Esophagus (tissue), 2 donors: ENCODE results near the gene ARMCX5. TPM values are rescaled to one million over a fixed set of nuclear protein-coding genes. Genes with fewer than 3 reads are reported as not detected.

ENCODE experiments used
- H3K27ac ChIP-seq, 2 donors: one replicate each; pipeline ENCODE4 v1.5.1; 2013; ENCODE audit warnings: low read depth in 2 of 2, mild to moderate bottlenecking in 2 of 2, inconsistent platforms in 1 of 2, low read length in 1 of 2, moderate library complexity in 1 of 2
- H3K27me3 ChIP-seq, 2 donors: one replicate each; pipeline ENCODE4 v1.6.1; 2013; ENCODE audit warnings: low read length in 2 of 2, control low read depth in 1 of 2, mild to moderate bottlenecking in 1 of 2; ENCODE audit not compliant: insufficient read depth in 2 of 2, control insufficient read depth in 1 of 2
- H3K36me3 ChIP-seq, 2 donors: one replicate each; pipeline ENCODE4 v1.6.1; 2013; ENCODE audit warnings: low read length in 1 of 2; ENCODE audit not compliant: control insufficient read depth in 2 of 2, insufficient read depth in 2 of 2
- H3K4me1 ChIP-seq, 2 donors: one replicate each; pipeline ENCODE4 v1.6.1; 2013; ENCODE audit warnings: low read length in 1 of 2; ENCODE audit not compliant: control insufficient read depth in 2 of 2, insufficient read depth in 2 of 2
- H3K4me3 ChIP-seq, 2 donors: one replicate each; pipeline ENCODE4 v1.5.1; 2013; ENCODE audit warnings: low read length in 2 of 2, mild to moderate bottlenecking in 2 of 2, low read depth in 1 of 2, moderate library complexity in 1 of 2
- H3K9me3 ChIP-seq, 2 donors: one replicate each; pipeline ENCODE4 v1.6.1; 2013; ENCODE audit warnings: mild to moderate bottlenecking in 2 of 2, low read depth in 1 of 2, low read length in 1 of 2, moderate library complexity in 1 of 2; ENCODE audit not compliant: control insufficient read depth in 2 of 2, insufficient read depth in 1 of 2
- WGBS, 2 donors: extraction: QIAGEN DNeasy Blood & Tissue Kit; methylation state at CpG; one replicate each; pipeline ENCODE4 v1.1.7; 2013; 5-methylcytosine and 5-hydroxymethylcytosine counted together
- polyA plus RNA-seq, 2 donors: library from polyadenylated mRNA; stranded (reverse); fragments of 200-250 nt; gene quantifications; one replicate each; pipeline ENCODE4 v1.2.3, GENCODE V29; 2013
- donor health status: healthy with polysubstance abuse.
- donor health status: Bipolar disorder and iron deficiency.

ARMCX5 gene
- polyA plus RNA-seq, 2 donors = 3.3 to 8.4 TPM

DNA sequence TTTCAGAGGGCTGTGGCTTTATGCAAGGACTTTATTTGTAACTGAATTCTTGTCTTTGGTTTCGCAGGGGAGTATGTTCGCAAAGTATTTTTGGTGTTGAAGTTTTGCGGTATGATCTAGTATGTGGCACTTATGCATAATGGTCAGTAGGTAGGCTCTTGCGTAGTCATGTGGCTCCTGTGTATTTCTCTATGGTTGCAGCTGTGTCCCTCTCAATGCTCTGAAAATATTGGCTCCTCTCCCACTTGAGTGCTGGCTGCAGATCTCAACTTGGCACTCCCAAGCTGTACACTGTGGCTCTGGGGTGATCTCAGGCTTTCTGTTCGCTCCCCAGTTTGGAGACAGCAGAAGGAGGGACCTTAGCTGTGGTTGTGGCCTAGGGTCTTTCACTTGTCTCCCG is 24.8 kb downstream of the ARMCX5 start:
- no peaks in the 10 kb centered on the region for H3K36me3 ChIP-seq
- no peak overlapping the region for H3K27ac ChIP-seq
- no peaks in the 10 kb centered on the region for H3K27me3 ChIP-seq
- H3K9me3 ChIP-seq = no peaks in the 10 kb centered on the region
- H3K4me3 ChIP-seq = no peak overlapping the region
- no peaks in the 10 kb centered on the region for H3K4me1 ChIP-seq
- 84 to 87% methylated on average over 6 of the region's 6 CpGs for WGBS, 2 donors

GRCh38 chrX:102627640-102628039 is 28.3 kb downstream of the ARMCX5 start:
- H3K4me1 ChIP-seq = no peaks in the 10 kb centered on the region
- no peaks in the 10 kb centered on the region for H3K36me3 ChIP-seq
- H3K27me3 ChIP-seq = no peaks in the 10 kb centered on the region
- H3K4me3 ChIP-seq = no peak overlapping the region
- H3K27ac ChIP-seq = no peak overlapping the region
- H3K9me3 ChIP-seq = no peaks in the 10 kb centered on the region
- 50 to 88% methylated on average over 1 of the region's 1 CpG for WGBS, 2 donors

DNA sequence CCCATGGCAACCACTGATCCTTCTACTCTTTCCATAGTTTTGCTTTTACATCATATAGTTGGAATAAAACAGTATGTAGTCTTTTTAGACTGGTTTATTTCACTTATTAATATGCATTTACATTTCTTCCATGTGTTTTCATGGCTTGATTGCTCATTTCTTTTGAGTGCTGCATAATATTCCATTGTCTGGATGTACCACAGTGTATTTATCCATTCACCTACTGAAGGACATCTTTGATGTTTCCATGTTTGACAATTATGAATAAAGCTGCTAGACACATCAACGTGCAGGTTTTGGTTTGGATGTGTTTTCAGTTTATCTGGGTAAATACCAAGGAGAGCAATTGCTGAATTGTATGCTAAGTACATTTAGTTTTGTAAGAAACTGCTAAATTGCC is 38.2 kb downstream of the ARMCX5 start:
- H3K9me3 ChIP-seq = no peaks in the 10 kb centered on the region

DNA sequence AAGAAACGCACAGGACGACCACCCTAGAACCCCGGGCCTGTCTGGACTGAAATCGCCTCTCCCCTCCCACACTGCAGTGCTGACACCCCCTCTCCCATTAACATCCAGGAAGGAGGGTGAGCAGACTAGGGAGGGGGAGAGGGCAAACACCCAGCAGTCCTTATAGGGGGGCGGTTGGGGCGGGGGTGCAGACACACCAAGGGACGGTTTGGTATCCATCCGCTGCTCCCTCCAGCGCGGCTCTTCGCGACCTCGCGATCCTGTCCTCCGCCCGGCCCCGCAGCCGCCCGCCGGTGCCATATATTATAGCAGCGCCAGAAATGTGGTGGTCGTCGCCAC is 51.6 kb downstream of the ARMCX5 start:
- no peaks in the 10 kb centered on the region for H3K9me3 ChIP-seq
- H3K27ac ChIP-seq = peak overlapping the region in 1 of 2 donors; percentile 5
- no peaks in the 10 kb centered on the region for H3K27me3 ChIP-seq
- H3K4me3 ChIP-seq = peak overlapping the region; percentile 49 to 57
- no peaks in the 10 kb centered on the region for H3K36me3 ChIP-seq
- peaks cover 2% of the 10 kb centered on the region in 2 donors for H3K4me1 ChIP-seq
- WGBS, 2 donors = 6 to 23% methylated on average over 21 to 23 of the region's 23 CpGs

More for the DNA sequence above, 38.2 kb downstream of the ARMCX5 start:
- 58 to 93% methylated on average over 1 of the region's 1 CpG for WGBS, 2 donors
- Histone ChIP-seq H3K27me3 (no peaks in the 10 kb centered on the region), H3K4me1 (no peaks in the 10 kb centered on the region), H3K27ac (no peak overlapping the region), H3K36me3 (no peaks in the 10 kb centered on the region), H3K4me3 (no peak overlapping the region)

DNA sequence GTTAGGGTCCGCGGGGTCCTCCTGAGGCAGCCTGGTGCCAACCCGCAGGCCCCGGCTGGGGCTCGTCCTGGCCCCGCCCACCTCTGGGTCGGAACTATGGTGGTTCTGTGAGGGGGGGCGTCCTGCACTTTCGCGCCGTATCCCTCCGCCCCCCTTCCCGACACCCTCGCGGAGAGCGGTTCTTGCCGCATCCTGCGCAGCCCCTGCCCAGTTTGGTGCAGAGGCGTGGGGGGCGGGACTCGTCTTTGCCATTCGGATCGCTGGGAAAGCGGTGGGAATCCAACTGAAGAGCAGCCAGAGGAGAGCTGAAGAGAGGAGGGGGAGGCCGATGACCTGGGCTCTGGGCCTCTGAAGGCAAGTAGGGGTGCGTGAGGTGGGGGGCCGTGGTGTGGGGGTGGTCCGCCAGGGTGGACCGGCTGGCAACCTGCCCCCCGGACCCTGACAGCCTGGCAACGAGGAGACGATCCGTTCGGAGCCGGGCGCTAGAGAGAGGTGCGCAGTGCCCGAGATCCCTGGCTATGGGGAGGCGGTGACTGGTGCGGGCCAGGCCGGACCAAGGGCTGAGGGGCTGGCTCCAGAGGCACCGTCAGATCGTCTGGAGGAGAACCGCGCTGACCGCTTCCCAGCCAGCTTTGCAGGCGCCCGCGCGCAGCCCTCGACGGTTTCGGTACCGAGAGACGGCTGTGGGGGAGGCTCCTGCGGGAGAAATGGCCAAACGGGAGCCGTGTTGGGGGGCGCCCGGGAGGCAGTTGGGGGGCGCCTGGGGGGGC is 52.1 kb downstream of the ARMCX5 start, which contains the start of gene GPRASP1:
TSS of gene GPRASP1 (plus strand) at position 242 of the 770 bp plus-strand sequence. CDS start 2,431 bp downstream, outside the sequence.
- no peaks in the 10 kb centered on the region for H3K36me3 ChIP-seq
- peak within 1 kb of the TSS; percentile 49 to 57 for H3K4me3 ChIP-seq
- no peaks in the 10 kb centered on the region for H3K27me3 ChIP-seq
- H3K27ac ChIP-seq = peak within 1 kb of the TSS; percentile 21 to 33
- peaks cover 2% of the 10 kb centered on the region in 2 donors for H3K4me1 ChIP-seq
- WGBS, 2 donors = 1 to 34% methylated on average over 24 to 61 of the region's 61 CpGs
- no peaks in the 10 kb centered on the region for H3K9me3 ChIP-seq

- 18 to 38% methylated on average over 21 to 22 of the region's 22 CpGs for whole genome bisulfite sequencing, 2 donors
- no peaks in the 10 kb centered on the region for H3K27me3 ChIP-seq
- H3K27ac ChIP-seq = peak overlapping the region; percentile 21 to 33
- no peaks in the 10 kb centered on the region for H3K36me3 ChIP-seq
- H3K4me3 ChIP-seq = peak overlapping the region; percentile 49 to 57
- H3K4me1 ChIP-seq = peaks cover 2% of the 10 kb centered on the region in 2 donors
- no peaks in the 10 kb centered on the region for H3K9me3 ChIP-seq
These were observed 52.8 kb downstream of the ARMCX5 start for GRCh38 chrX:102652031-102652688.

Other genes with a start within 250 kb of the ARMCX5 start
- not detected for gene NXF2B, start 159.5 kb upstream of the ARMCX5 start, polyA plus RNA-seq
- not detected for gene TCP11X2, start 127.7 kb upstream of the ARMCX5 start, polyA plus RNA-seq
- gene TMSB15A, start 82.8 kb upstream of the ARMCX5 start, polyA plus RNA-seq = under 1 TPM in 1 of 2 donors, not detected in 1; 0.36 TPM
- gene GPRASP1, start 52.0 kb downstream of the ARMCX5 start, polyA plus RNA-seq = 1 to 10 TPM; 1.7 to 2.4 TPM
- 1 to 10 TPM; 1.5 to 3.0 TPM for gene GPRASP2, start 112.9 kb downstream of the ARMCX5 start, polyA plus RNA-seq
- gene GPRASP3, start 121.2 kb downstream of the ARMCX5 start, polyA plus RNA-seq = under 1 TPM; 0.39 to 0.72 TPM